Thyroid gland (tissue), 4 donors: ENCODE measurements around the gene CST9.

Experiments
- CTCF ChIP-seq, 6 experiments: fragments of 200-600 bp in 3 of 6; fragments of 450-650 bp in 3 of 6; sonication (generic) in 3 of 6; IDR thresholded peaks; one replicate each; pipeline ENCODE4 v1.5.1; 2016 to 2019; ENCODE audit warnings: antibody characterized with exemption in 6 of 6, mild to moderate bottlenecking in 2 of 6, inconsistent platforms in 1 of 6, moderate library complexity in 1 of 6
- POLR2A ChIP-seq, 2 donors: fragments of 450-650 bp; IDR thresholded peaks; one replicate each; pipeline ENCODE4 v1.6.1; 2017; ENCODE audit warnings: antibody characterized with exemption in 2 of 2, mild to moderate bottlenecking in 2 of 2, moderate library complexity in 1 of 2

- TF ChIP-seq CTCF (IDR thresholded peaks at IDR 0.05) (no peak), POLR2A (IDR thresholded peaks at IDR 0.05) (no peak)
Measured at GRCh38 chr20:23630392-23630849, 24.7 kb upstream of the CST9 start.
